SHP77 treated with DMSO at 0.1 percent for 48 hours (cell line): Measurements from ENCODE around the gene RAB4A.
"Not testable (repeated sequence)": the region's sequence is repeated elsewhere in the genome, so short reads cannot be mapped to it uniquely, and the experiment has no call there.

ENCODE experiments used
- DNase-seq: peaks from one replicate; lab custom pipeline; 2025; lab: John Stamatoyannopoulos, UW

Gene RAB4A

DNA sequence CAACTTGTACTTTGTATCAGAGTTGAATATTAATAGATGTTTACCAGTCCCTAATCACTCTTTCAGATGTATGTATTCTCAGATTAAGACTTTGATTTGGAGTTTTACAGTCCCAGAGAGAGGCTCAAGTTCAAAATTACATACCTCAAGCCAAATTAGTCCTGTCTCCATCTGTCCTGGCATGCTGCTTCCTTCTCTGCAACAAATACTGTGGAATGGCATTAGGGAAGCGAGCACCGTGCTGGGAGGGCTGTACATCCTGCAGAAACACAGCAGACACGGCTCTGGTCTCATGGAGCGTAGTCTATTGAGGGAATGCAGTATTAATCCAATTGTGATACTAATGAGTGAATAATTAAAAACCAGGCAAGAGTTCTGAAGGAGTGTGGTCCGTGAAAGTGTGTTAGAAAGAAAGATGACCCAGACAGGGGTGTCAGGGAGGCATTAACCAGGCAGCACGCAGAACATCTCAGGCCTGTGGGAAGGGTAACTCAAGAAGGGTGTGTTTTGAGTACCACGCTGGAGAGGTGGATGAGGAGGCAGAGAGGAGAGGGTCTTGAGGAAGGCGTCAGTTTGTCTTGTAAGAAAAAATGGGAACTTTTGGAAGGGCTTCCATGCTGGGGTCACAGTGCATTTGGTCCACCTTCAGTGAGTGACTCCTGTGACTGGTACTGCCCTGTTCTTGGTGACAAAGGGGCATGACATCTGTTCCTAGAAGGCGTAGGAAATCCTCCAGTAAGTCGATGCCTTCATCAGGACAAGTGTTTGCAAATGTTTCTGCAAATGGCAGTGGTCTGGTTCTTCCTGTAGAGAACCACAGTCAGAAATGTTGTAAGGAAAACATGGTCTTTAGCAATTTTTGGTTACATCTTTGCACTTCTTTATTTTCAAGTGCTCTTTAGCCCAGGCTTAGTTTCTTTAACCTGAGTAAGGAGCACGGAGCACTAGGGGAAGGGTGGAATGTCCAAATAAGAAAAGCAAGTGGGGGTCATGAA, 1.6 kb downstream of the RAB4A start:
- no peak for DNase-seq

DNA sequence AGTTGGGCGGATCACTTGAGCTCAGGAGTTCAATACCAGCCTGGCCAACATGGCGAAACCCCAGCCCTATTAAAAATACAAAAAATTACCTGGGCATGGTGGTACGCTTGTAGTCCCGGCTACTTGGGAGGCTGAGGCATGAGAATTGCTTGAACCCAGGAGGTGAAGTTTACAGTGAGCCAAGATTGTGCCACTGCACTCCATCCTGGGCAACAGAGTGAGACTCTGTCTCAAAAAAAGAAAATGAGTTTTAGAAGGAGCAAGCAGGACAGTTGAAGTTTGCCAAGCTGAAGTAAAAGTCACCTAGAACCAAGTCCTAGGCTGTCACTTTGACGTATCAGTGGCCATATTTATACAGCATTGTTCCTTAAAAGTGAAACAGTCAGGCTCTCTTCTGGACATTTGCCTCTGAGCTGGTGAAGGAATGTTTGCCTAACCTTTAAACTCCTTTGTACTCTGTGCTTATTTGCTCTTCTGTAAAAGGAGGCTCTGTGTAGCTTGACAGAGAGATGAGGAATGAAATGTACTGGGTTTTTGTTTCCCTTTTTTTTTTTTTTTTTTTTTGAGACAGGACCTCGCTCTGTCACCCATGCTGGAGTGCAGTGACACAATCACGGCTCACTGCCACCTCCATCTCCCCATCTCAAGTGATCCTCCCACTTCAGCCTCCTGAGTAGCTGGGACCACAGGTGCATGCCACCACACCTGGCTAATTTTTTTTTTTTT, 2.8 kb downstream of the RAB4A start:
- no peak for DNase-seq

DNA sequence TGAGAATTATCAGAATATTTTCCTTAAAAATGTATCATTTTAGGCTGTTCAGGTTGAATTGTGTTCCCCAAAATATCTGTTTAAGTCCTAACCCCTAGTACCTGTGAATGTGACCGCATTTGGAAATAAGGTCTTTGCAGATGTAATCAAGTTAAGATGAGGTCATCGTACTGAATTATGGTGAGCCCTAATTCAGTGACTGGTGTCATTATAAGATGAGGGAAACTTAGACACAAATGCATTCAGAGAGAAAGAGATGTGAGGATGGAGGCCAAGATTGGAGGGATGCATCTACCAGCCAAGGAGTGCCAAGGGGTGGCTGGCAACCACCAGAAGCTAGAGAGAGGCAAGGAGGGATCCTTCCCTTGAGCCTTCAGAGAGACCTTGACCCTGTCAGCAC, 4.1 kb downstream of the RAB4A start:
- DNase-seq, result no peak

DNA sequence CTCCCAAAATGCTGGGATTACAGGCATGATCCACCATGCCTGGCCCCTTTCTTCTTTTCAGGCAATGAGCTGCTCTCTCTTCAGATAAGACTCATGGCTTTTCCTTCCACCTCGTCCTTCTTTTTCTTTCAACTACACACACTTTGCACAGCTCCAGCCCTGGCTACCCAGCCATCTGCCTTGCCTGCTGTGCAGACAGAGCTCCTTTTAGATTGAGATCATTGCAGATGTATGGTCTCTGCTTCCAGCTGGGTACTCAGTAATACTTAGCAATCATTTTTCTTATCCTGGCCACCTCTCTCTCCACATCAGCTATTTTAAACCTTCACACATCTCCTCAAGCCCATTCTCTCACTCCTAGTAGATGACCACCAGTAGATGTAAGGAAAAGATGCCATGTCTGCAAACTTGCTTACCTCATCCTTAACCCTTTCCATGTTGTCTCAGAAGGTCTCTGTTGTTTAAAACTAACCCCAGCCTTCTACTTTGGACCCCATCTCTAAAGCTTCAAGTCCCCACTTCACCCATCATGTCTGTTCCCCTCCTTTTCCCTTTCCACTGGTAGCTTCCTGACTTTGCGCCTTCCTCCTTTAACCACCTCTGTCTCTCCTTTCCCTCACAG, 7.3 kb downstream of the RAB4A start:
- DNase-seq, result no peak

DNA sequence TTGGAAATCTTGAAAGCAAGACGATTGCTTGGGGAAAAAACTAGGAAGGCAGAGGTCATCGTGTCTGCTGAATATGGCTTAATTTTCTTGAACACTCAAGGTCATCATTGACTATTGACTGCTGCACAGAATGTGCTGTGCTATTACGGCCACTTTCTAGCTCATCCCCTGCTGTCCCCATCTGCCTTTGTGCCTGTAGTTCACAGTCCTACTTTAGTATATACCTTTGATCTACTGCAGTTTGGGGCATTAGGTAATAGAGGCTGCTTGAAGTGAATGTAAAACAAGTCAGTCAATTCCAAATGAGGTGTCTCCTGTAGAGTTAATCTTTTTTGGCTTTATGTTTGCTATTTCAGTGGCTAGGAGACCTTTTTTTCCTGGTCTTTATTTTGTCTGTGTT, 8.3 kb downstream of the RAB4A start:
- no peak for DNase-seq

DNA sequence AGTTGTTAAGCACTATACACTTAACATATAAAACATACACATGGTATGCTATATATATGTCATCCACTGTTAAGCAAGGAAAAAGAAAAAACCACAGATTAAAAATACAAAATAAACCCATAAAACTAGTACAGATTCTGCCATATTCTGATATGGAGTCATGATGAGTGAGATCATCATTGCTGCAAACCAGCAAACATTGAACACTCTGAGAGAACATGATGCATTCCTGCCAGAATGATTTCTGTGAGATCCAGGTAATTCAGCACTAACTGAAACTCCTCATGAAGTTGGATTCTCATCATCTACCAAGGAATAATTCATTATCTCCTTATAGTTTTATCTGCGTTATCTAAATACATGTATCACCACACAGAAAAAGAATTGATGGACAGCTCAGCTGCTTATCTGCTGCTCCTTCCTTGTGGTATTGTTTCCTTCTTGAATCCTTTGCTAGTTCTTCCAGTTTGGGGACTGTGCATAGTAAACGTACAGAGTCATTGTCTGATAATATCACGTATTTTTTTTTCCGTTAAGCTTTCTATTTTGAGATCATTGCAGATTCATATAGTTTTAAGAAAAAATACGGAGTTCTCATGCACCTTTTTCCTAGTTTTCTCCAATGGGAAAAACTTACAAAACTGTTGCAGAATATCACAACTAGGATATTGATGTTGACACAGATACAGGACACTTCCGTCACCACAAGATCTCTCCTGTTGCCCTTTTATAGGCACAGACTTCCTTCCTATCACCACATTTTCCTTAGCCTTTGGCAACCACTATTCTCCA, 9.3 kb downstream of the RAB4A start:
- no peak for DNase-seq

DNA sequence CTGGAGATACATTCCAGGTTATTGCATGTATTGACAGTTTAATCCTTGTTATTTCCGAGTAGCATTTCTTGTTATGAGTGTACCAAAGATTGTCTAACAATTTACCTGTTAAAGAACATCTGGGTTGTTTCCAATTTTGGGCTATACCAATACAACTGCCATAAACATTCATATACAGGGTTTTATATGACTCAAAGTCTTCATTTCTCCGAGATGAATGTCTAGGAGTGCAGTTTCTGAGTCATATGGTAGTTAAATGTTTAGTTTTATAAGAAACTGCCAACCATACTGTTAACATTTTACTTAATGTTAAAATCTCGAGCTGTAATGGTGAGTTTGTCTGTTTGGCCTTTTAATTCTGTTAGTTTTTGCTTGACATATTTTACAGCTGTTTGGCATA, 10.0 kb downstream of the RAB4A start:
- DNase-seq, result no peak

DNA sequence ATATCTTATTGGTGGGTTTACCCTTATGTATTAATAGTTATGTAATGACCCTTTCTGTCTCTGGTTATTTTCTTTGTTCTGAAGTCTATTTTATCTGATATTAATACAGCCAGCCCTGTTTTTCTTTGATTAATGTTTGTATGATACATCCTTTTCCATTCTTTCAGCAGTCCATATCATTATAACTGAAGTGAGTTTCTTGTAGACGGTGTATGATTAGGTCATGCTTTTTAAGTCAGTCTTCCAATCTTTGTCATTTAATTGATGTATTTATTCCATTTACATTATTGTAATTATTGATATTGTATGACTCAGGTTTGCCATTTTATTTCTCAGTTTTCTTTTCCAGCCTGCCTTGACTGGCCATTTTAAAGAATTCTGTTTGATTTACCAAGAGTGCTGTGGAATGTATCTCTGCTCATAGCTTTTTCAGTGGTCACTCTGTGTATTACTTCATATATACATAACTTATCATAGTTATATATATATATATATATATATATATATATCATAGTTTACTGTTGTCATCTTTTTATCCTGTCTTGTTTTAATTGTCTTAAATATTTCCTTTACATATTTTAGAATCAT, 10.5 kb downstream of the RAB4A start:
- DNase-seq, result no peak

DNA sequence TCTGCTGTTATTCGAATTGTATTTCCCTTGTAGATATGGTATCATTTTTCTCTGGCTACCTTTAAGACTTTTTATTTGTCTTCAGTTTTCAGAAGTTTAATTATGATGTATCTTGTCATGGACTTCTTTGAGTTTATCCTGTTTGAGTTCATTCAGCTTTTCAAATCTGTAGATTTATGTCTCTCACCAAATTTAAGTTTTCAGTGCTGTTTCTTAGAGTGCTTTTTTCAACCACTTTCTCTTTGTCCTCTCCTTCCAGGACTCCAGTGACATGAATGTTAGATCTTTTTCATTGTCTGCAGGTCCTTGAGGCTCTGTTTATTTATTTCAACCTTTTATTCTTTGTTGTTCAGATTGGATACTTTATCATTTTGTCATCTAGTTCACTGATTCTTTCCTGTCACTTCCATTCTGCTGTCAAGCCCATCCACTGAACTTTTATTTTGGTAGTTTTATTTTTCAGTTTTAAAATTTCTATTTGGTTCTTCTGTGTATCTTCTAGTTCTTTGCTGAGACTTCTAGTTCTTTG, 11.4 kb downstream of the RAB4A start:
- DNase-seq, result no peak

DNA sequence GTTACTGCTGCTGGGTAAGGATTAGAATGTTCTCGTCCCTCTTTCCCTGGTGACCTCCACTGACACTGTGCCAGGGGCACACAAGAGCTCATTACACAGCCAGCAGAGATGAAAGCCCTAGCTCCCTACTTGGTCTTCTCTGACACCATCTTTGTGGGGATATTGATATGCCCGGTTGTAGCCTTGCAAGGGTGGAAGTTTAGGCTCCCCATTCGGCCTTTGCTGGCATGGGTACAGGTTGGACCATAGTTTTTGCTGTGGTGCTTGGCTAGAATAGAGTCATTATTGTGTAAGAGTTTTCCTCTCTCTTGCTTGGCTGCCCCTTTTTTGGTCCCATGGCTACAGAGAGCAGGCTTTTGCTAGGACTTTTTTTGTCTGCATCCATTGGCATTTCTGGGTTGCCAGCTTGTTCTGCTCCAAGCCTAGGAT, 12.3 kb downstream of the RAB4A start:
- no peak for DNase-seq

DNA sequence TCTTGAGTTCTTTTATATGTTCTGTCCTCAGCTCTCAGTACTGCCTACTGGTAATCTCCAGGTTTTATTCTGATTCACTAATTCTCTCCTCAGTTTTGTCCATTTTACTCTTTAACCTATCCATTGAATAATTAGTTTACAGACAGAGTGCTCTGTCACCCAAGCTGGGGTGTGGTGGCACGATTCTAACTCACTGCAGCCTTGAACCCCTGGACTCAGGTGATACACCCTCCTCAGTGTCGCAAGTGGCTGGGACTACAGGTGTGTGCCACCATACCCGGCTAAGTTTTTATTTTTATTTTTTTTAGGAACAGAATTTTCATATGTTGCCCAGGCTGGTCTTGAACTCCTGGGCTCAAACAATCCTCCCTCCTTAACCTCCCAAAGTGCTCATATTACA, 14.0 kb downstream of the RAB4A start:
- DNase-seq, result no peak

DNA sequence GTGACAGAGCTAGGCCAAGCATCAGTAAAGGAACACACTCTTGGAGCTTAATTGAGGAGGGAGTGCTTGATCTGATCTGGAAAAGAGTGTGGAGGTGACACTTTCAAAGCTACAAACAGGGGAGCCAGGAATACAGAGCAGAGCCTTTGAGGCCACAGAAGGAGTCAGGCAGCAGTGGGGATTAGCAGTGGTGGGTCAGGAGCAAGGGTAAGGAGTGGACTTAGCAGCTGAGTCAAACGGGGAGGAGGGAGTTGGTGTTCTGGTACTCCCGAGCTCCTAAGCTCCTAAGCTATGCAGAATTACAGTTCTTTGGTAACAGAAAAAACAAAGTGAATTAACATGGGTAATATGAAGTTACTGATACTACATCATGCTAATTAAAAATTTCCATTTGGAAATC, 14.5 kb downstream of the RAB4A start:
- no peak for DNase-seq

DNA sequence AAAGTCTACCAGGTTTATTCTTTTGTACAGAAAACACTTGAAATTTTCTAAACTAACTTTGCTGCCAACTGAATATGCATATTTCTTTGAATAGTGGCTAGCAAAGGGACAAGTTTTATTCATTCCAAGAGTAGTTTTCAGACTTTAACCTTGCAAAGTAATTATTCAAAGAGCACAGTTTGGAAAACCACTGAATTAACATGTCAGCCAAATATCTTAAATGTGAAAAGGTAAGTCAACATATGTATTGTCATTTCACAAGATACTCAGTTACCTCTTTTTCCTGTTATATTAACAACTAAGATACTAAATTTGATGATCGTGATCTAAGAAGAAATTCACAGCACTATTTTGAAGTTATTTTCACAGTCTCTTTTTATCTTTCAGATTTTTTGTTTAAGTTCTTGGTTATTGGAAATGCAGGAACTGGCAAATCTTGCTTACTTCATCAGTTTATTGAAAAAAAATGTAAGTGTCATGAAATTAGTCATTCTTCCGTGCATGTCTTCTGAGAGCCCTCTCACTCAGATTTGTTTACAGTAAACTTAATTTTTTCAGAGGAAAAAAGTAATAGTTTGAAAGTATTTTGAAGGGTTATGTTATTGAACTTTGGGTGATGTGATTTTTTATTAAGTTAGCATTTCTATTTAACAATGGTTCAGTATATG, 15.3 kb downstream of the RAB4A start:
- DNase-seq, result no peak

DNA sequence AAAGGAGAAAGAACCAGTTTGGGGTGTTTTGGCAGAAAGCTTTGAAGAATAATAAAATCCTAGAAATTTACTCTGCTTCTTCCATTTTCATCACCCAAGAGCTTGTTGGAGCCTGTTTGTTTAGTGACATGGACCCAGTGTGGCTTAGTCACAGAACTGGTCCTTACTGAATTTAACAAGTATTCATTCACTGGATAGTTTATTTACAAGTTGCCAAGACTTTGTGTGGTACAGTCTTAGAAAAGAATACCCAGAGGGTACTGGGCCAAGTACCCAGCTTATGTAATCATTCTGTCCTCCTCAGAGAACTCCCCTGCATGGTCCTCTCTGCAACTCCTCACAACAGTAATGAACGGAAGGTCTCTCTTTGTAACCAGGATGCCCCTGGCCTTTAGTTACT, 16.4 kb downstream of the RAB4A start:
- DNase-seq, result no peak

DNA sequence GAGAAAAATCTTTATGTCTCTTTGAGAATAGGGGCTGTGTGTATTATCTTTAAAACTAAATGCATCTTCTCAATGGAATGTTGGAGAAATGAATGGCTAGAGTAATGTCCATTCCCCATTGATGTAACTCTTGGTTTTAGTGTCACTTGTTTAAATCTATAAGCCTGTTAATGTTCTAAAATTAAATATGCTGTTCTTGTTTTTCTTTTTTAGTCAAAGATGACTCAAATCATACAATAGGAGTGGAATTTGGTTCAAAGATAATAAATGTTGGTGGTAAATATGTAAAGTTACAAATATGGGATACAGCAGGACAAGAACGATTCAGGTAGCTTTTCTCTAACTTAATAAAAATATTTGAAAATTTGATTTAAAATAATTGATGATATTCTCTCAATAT, 17.6 kb downstream of the RAB4A start:
- no peak for DNase-seq

DNA sequence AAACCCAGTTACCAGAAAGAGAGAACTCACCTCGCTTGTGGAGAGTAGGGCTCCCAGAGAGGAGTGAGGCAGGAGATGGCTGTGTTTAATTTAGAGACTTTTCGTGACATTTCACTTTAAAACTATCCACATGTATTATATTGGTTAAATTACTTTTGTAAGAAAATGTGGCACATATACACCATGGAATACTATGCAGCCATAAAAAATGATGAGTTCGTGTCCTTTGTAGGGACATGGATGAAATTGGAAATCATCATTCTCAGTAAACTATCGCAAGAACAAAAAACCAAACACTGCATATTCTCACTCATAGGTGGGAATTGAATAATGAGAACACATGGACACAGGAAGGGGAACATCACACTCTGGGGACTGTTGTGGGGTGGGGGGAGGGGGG, 20.8 kb downstream of the RAB4A start:
- not testable (repeated sequence) for DNase-seq

DNA sequence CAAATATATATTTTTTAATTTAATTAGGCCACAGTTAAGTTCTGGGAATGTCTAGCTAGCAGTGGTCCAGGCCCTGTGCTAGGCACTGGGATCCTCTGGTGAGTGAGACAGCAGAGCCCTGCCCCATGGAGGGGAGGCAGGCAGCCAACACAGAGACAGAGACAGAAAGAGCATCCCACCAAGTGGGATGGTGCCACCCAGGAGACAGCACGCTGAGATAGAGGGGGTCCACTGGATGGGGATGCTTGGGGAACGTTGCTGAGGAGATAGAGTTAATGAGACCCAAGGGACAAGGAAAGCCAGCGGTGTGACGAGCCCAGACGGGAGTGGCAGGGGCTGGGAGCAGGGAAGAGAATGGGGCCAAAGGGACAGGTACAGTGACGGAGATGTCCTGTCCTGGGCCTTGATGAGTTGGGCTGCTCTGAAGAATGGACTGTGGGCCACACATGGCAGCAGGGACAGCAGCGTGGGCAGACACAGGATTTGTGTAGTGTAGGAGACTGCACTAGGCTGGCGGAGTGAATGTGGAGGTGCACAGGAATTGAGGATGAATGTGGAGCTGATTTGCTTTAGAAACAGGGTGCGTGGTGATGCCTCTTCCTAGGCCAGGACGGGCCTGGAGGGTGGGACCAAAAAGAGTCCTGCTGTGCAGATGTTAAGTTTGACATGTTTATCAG, 22.8 kb downstream of the RAB4A start:
- DNase-seq, result no peak

DNA sequence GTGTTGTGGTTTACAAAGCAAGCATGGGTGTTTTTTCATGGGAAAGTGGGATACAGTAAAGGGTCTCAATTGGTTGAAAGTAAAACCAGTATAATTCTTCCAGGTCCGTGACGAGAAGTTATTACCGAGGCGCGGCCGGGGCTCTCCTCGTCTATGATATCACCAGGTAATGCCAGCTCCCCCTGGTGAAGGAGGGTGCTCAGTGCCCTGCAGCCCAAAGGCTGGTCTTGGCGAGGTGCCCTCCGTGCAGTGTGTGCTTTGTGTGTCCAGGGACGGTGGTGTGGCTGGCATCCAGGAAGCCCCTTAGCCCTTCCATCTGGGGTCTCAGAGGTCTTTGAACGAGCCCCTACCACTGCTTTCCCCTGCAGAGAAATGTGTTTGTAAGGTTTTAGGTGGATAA, 24.8 kb downstream of the RAB4A start:
- no peak for DNase-seq

DNA sequence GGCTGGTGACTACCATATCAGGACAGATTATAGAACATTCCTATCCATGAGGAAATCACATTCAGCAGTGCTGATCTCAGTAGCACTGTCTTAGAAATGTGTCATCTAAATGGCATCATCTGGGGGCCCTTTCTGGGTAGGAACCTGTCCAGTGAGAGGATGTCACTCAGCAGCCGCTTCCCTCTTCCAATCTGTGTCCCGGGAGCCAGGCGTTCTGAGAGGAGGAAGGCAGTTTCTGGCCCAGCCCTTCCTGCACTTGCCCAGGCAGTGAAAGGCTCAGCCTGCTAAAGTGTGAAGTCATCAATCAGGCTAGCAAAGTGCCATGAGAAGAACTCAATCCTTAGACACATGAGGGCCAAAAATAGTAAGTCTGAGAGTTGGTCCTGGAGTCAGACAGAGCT, 25.6 kb downstream of the RAB4A start:
- DNase-seq, result no peak

DNA sequence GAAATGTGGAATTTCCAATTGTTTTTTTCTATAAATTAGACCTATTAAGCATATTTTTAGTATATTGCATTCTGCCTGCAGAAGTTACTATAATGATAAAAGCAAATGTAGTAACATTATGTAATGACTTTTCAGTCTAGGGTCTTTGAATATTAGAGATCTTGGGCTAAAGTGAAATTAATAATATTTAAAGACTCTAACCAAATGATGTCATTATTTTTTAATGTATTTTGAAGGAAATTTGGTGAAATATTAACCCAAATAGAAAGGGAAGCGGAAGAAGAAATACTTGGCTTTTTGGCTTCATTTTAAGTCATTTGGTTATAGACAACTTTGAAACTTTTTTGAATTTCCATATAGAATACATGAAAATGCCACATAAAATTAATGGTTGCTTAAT, 26.8 kb downstream of the RAB4A start:
- no peak for DNase-seq
